COLO668 (cell line): ENCODE results near the gene ODAD4.

Experiments
- DNase-seq: peaks from one replicate; lab custom pipeline; 2025; ENCODE audit not compliant: unreplicated experiment; lab: John Stamatoyannopoulos, UW

Gene ODAD4

DNA sequence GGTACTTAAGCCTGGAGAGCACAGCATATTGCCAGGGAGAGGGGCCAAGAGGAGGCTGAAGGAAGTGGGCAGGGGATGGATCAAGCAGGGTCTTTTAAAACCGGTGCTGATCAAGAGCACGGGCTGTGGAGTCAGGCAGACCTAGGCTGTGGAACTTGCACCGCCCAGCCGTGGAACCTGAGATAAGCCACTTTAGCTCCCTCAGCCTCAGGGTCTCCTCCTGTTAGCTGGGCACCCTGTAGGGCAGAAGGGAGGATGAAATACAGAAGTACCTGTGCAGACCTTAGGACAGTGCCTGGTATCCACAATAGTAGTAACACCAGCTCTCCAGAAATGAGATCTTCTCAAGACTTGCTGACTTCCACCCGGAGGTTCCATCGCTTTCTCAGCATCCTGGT is 9.3 kb downstream of the ODAD4 start:
- no peak for DNase-seq

DNA sequence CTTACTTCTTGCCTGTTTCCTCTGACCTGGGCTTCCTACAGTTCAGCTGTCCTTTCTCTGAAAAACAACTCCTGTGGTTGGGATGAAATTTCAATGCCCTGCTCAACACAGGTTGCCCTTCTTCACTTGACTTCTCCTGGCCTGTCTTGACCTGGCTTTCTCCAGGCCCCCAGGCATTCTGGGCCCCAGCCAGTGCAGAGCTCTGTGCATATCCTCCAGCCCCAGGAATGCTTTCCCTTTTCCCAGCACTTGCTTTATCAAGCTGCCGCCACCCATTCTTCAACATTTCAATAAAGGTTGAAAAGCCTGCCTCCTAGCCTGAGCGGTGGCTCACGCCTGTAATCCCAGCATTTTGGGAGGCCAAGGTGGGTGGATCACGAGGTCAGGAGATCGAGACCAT is 10.8 kb downstream of the ODAD4 start:
- DNase-seq = no peak

DNA sequence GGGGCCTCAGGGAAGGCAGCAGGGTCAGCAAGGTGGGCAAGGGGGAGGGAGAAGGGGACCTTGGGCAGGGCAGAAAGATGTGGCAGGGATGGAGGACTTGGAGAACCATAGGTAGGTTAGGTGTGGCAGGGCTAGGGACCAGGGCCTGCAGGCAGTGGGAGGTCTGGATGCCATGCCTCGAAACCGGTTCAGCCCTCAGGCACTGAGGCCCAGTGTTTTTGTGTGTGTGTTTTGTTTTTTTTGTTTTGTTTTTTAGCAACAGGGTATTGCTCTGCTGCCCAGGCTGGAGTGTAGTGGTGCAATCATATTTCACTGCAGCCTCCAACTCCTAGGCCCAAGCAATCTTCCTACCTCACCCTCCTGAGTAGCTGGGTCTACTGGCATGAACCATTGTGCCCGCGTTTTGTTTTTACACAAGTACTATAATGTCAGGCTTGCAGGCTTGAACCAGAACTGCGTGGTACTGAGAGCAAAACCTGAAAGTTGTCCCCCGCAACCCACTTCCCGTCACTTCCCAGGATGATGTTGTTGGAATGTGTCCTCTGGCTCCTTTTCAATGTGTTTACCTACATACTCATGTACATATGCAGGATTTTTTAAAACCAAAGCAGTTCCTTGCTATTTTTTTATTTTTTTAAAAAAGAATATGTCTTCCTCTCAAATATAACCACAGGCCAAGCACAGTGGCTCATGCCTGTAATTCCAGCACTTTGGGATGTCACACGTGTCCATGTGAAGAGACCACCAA is 12.4 kb downstream of the ODAD4 start:
- DNase-seq = no peak

DNA sequence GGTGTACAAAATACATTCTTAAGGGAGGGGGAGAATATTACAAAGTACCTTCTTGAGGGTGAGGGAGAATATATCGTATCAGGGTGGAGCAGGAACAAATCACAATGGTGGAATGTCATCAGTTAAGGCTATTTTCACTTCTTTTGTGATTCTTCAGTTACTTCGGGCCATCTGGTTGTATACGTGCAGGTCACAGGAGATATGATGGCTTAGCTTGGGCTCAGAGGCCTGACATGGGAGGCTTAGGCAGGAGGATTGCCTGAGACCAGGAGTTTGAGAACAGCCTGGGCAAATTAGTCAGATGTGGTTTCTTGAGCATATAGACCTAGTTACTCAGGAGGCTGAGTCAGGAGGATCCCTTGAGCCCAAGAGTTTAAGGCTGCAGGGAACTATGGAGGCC is 13.1 kb downstream of the ODAD4 start:
- DNase-seq = no peak

DNA sequence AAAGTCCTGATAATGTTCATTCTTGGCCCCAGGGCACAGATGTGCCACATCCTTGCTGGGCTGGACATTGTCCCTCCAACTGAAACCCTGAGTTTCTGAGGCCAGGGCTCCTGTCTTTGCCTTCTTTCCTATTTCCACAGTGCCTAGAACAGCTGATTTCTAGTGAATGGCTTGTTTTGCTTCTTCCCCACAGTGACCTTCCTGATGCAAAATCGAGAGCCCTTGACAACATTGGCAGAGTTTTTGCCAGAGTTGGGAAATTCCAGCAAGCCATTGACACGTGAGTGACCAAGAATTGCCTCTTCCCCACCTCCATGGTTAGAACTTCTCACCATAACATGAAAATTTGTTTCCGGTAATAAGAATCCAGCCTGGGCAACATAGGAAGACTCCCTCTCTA is 14.5 kb downstream of the ODAD4 start:
- no peak for DNase-seq

DNA sequence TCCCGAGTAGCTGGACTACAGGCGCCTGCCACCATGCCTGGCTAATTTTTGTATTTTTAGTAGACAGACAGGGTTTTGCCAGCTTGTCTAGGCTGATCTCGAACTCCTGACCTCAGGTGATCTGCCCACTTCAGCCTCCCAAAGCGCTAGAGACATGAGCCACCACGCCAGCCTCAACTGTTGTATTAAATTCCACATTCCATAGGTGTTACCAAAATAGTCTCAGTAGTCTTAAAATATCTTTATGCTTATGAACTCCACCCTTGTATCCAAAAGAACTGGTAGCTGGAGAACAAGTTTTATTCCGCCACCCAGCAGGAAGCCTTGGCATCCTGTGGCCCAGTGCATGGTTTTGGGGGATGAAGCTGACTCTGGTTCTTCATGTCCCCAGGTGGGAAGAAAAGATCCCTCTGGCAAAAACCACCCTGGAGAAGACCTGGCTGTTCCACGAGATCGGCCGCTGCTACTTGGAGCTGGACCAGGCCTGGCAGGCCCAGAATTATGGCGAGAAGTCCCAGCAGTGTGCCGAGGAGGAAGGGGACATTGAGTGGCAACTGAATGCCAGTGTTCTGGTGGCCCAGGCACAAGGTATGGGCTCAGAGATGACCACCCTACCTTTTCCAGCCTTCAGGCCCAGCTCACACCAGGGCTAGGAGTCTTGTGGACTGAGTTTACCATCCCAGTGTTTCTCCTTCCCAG is 18.5 kb downstream of the ODAD4 start:
- no peak for DNase-seq

DNA sequence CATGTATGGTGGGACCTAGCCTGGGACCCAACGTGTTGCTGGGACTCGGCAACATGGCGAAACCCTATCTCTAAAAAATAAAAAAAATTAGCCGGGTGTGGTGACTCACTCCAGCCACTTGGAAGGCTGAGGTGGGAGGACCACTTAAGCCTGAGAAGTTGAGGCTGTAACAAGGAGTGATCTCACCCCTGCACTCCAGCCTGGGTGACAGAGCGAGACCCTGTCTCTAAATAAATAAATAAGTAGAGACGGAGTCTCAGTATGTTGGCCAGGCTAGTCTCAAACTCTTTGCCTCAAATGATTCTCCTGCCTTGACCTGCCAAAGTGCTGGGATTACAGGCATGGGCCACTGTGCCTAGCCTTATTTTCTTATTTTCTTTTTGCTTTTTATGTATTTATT is 26.1 kb downstream of the ODAD4 start:
- no peak for DNase-seq

DNA sequence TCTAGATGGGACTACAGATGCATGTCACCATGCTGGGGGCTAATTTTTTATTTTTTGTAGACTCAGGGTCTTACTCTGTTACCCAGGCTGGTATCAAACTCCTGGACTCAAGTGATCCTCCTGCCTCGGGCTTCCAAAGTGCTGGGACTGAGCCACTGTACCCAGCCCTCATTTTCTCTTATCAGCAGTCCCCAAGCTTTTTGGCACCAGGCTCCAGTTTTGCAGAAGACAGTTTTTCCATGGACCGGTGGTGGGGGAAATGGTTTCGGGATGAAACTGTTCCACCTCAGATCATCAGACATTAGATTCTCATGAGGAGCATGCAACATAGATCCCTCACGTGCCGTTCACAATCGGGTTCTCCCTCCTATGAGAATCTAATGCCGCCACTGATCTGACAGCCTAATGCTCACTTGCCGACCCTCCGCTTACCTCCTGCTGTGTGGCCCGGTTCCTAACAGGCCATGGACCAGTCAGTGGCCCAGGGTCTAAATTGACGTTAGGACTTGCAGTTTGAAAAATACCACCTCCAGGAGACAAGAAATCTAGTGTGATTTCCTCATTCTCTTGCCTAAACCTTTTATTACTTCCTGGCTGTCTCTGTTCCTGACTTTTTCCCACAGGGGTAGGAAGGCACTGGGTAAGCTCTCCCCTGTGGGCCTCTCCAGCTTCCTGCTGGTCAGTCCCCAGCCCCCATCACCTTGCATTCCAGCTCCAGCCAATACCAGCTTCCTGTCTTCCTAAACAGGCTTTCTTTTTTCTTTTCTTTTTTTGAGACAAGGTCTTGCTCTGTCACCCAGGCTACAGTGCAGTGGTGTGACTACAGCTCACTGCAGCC is 26.8 kb downstream of the ODAD4 start:
- DNase-seq = no peak

DNA sequence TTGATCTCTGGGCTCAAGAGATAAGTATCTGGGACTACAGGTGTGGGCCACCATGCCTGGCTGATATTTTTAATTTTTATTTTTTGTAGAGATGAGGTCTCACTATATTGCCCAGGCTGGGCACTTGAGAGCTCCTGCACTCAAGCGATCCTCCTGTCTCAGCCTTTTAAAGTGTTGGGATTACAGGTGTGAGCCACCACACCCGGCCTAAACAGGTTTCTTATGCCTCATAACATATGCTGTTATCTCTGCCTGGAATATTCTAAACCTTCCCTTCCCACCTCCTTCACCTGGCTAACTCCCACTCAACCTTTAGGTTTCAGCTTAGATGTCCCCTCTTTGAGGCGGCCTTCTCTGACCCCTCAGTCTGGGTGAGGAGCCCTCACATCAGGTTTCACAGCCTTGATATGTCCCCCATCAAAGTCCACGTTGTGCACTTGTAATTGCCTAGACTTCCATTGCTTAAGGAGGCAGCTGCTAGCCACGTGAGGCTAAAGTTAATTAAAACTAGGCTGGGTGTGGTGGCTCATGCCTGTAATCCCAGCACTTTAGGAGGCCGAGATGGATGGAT is 27.5 kb downstream of the ODAD4 start:
- DNase-seq = no peak

DNA sequence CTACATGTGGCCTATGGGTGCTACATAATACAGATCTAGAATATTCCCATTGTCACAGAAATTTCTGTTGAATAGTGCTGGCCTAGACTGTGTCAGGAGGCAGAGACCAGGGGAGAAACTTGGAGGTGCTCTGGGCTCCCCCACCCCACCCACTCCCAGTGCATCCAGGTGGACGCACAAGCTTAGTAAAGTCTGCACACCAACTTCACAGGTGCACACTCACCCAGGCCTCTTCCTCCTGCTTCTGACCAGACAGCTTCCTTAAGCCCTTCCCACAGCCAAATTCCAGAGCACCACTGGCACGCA is 28.6 kb downstream of the ODAD4 start:
- no peak for DNase-seq

DNA sequence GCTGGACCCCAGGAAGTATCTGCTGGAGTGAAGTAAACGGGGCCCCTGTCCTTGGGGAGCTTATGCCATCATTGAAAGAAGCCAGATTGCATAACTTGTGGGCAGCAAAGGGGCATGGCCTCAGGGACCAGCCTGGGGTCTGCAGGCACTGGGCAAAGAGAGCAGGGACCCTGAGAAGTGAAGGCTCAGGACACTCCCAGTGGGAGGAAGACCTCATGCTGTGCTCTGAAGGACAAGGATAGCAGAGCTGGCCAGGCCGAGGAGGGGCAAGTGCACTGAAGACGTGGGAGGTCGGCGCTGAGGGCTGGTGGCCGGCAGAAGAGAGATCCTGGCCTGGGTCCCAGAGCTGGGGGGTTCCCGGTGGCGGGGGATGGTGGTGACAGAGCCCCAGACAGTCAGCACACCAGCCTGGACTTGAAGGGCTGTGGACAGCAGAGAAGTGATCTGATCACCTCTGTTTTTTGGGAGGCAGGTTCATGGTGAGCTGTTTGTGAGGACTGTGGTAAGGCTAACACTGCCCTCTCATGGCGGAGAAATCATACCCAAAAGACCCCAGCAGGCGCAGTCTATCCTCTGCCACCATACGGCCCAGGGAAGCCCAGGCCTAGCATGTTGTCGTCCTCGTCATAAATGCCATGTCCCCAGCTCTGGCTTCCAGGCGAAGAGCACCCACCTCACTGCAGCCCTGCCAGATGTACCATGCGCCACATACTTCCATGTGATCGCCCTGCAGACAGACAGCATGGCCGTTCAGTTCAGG is 29.1 kb downstream of the ODAD4 start:
- DNase-seq = peak; percentile 0

DNA sequence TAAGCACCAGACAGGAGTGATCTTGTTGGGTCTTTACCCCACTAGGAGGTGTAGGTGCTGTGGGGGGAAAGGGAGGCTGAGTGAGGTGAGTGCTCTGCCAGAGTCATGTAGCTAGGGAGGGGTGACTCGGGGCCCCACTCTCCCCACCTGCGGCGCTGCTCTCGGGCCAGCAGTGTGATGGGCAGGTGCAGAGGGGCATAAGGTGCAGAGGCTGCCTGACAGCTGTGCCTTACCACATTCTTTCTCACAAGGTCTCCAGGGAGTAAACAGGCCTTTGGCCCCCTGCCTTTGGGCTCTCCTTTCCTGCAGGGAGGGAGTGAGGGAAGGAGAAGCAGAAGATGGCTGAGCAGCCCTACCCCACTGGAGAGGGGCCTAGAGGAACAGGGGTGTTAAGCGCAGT is 31.7 kb downstream of the ODAD4 start:
- peak; percentile 1 for DNase-seq

DNA sequence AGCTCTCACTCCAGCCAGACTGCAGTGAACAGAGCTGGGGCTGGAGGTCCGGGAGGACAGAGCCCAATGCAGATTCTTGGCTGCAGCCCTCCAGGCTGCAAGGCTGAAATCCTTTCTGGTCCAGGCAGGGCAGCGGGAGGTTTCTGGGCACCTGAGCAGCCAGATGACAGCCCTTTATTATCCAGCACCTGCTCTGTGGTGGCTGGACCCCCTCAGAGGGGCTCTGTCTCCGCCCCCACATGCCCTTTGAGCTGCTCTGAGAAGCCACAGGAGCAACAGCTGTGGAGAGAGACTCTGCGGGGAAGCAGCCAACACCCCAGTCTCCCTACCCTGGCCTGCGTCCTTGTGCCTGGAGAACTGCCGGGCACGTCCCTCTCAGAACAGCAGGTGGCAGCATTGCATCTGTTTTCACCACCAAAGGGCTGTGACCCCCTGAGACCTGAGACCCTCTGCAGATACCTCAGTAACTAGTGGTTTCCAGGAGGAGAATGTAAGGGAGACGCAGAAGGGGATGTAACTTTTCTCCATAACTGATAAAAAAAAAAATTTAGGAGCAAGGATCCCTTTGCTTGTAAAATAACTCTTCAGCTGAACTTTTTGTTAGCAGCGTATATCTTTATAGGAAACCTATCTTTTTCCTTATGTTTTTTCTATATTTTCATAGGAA is 32.5 kb downstream of the ODAD4 start:
- DNase-seq = peak; percentile 52

DNA sequence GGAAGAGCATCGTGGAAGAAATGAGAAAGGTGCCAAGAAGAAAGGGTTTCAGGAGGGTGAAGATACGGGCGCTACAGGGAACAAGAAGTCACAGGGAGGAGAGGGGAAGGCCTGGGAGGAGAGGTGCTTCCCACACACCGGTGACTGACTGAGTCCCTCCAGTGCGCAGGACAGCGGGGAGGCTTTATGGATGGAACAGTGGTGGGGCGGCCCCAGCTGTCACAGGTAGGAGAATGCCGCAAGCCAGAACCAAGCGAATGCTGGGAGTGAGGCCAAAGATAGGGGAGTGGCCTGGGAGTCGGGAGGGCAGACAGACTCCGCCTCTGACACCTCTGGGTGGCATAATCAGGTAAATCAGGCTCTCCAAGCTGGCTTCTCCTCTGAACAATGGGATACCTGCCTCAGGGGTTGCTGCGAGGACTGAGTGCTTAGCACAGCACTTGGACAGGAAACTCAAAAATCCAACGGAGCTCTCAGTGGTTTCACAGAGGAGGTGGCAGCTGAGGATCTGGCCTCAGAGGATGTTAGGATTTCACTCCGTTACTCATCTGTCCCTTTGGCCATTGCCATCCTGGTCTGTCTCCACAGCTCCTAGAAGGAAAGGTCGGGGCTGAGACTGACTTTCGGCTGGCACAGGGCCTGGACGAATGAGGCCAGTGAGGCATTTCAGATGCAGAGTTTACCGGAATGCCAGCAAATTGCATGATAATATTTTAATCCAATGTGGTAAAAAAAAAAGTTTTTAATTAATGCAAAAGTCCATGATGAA is 35.5 kb downstream of the ODAD4 start:
- DNase-seq = peak; percentile 85

DNA sequence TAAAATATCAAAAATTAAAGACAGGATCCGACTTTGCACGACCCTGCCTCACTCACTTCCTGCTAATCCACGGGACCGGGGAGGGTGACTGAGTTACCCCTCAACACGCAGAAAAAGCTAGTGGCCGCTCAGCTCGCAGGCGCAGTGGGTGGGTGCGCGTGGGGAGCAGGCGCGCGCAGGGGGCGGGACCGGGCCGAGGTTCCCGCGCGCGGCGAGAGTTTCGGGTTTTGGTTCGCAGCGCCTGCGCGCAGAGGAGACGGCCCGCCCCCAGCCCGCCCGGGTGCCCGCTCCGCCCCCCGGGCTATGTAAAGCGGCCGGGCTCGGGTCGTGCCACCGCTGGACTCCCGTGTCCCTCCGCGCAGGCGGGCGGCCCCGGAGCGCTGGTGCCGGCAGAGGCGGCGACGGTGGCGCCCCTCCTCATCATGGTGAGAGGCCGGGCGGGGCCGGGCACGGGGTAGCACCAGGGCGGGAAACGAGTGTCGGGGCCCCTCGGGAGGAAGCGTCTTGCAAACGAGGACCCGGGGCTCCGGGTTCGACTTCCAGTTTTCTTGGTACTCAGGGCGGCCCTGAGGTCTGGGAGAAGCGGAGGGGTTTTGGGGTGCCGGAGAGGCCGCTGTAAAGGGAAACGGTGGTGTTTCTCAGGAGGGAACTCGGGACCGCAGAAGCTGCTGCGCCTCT is 36.2 kb downstream of the ODAD4 start, which contains the start of gene CNP:
TSS of gene CNP (plus strand) at position 333 of the 678 bp plus-strand sequence. CDS start at position 423, 90 bp downstream.
- peak; percentile 93 for DNase-seq

DNA sequence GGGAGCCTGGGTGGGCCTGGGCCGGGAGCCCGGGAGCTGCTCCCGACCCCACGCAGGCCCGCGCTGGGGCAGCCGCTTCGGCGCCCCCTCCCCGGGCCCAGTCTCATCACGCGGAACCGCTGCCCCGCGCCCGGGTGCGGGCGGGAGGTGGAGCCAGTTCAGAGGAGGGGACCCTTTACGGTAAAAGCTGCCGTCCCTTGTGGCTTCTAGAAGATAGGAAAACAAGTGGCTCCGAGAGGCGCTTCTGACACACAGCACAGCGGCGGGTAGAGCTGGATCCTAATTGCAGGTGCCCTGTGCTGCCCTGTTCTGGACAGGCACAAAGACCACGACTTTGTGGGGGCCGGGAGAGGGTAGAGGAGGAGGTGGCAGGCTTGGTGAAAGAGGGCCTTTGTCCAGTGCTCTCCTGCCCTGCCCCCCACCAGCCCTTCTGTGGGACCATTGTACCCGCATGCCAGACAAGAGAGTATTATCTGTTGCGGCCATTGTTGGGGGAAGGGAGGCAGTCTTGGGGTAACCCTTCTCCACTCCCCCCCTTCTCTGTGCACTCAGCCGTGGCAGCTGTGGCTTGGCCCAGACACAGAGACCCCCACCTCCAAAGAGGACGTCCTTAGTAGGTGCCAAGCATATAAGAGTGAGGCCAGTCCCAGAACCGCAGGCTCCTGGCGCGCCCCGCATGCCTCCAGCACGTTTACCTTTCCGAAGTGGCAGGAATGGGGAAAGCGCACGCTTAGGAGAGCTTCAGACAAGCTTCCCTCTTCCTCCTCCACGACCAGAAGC is 36.9 kb downstream of the ODAD4 start:
- peak; percentile 37 for DNase-seq

DNA sequence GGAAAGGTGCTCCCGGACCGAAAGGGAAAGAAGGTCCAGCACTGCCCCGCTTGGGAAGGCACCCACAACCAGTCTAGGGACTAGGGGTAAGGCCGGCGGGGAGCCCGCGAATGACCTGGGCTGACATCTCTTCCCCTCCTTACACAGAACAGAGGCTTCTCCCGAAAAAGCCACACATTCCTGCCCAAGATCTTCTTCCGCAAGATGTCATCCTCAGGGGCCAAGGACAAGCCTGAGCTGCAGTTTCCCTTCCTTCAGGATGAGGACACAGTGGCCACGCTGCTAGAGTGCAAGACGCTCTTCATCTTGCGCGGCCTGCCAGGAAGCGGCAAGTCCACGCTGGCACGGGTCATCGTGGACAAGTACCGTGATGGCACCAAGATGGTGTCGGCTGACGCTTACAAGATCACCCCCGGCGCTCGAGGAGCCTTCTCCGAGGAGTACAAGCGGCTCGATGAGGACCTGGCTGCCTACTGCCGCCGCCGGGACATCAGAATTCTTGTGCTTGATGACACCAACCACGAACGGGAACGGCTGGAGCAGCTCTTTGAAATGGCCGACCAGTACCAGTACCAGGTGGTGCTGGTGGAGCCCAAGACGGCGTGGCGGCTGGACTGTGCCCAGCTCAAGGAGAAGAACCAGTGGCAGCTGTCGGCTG is 37.6 kb downstream of the ODAD4 start:
- no peak for DNase-seq

DNA sequence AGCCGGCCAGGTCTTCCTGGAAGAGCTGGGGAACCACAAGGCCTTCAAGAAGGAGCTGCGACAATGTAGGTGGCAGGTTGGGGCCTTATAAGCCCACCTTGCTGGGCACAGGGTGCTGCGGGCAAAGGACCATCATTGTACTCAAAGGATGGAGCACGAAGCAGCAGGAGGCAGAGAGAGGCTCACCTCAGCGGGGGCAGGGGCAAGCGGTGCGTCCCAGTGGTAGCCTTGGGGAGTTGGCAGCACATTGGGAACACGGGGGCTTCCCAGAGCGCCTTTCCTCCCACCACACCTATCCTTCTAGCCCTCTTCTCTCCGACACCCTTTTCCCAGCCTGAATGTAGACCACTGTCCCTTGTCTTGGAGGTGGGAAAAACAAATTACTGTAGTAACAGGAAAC is 38.3 kb downstream of the ODAD4 start:
- DNase-seq = no peak
